Lower leg skin (tissue), 4 donors: Measurements from ENCODE around the gene CRISPLD2. TPM values are rescaled to one million over a fixed set of nuclear protein-coding genes. Genes with fewer than 3 reads are reported as not detected.

ENCODE experiments used
- DNase-seq, 2 donors: peaks; one replicate each; pipeline ENCODE4 v3.0.0-alpha.2; 2019; ENCODE audit warnings: low spot score in 2 of 2
- H3K4me3 ChIP-seq: fragments of 200-600 bp; sonication (generic); 2 replicates; pipeline ENCODE4 v1.5.1; 2017; ENCODE audit warnings: mild to moderate bottlenecking, low read depth; ENCODE audit not compliant: poor library complexity, severe bottlenecking
- POLR2A ChIP-seq, 2 donors: fragments of 450-650 bp; IDR thresholded peaks; one replicate each; pipeline ENCODE4 v1.6.1; 2016 to 2017; ENCODE audit warnings: antibody characterized with exemption in 2 of 2, mild to moderate bottlenecking in 1 of 2, moderate library complexity in 1 of 2
- WGBS, 2 donors: methylation state at CpG; one replicate each; pipeline ENCODE4 v1.1.5; 2018; 5-methylcytosine and 5-hydroxymethylcytosine counted together
- intact Hi-C: fragments of 100-400 bp; cut with DNase I; formaldehyde crosslinking; loops from one replicate; pipeline ENCODE4 v1.15.0; 2023; ENCODE audit warnings: low total_unique reads
- total RNA-seq, 4 donors: library from RNA; depleted of rRNA; stranded (reverse); fragments of >200 nt; gene quantifications; one replicate each; pipeline ENCODE4 v1.1.0, GENCODE V29; 2016
- TF ChIP-seq, protein P1 (sequence below), 3 donors: fragments of 450-650 bp; IDR thresholded peaks; one replicate each; pipeline ENCODE4 v1.5.1; 2016; ENCODE audit warnings: antibody characterized with exemption in 3 of 3, mild to moderate bottlenecking in 3 of 3, moderate library complexity in 2 of 3

Gene CRISPLD2
- total RNA-seq, 4 donors from 2014 or later = 48.0 to 105 (median 69.5) TPM

DNA sequence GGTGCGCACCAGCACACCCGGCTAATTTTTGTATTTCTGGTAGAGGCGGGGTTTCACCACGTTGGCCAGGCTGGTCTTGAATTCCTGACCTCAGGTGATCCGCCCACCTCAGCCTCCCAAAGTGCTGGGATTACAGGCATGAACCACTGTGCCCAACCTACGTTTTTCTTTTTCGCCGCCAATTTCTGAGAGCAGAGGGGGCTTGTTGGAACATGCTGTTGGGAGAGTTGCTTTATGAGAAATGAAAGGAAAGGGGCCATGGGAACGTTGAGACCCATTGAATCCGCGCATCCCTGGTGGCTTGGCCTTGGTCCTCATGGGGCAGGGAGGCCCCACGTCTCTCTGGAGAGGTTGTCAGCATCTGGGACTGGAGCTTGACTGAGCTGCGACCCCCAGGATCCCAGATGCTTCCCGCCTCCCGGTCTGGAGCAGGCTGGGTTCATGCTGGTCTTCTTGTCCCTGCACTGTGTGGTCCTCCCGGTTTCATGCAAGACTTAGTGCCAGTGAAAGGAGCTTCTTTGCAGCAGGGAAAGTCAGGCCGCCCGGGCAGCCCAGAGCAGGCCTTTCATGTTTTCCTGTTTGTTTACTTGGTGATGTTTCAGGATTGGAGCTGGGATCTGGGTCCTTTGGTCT is 22.8 kb downstream of the CRISPLD2 start:
- DNase-seq = no peak
- 49 to 54% methylated on average over 18 of the region's 18 CpGs for WGBS, 2 donors
- no peak for TF ChIP-seq POLR2A (IDR thresholded peaks at IDR 0.05)
- TF ChIP-seq, protein P1, sequence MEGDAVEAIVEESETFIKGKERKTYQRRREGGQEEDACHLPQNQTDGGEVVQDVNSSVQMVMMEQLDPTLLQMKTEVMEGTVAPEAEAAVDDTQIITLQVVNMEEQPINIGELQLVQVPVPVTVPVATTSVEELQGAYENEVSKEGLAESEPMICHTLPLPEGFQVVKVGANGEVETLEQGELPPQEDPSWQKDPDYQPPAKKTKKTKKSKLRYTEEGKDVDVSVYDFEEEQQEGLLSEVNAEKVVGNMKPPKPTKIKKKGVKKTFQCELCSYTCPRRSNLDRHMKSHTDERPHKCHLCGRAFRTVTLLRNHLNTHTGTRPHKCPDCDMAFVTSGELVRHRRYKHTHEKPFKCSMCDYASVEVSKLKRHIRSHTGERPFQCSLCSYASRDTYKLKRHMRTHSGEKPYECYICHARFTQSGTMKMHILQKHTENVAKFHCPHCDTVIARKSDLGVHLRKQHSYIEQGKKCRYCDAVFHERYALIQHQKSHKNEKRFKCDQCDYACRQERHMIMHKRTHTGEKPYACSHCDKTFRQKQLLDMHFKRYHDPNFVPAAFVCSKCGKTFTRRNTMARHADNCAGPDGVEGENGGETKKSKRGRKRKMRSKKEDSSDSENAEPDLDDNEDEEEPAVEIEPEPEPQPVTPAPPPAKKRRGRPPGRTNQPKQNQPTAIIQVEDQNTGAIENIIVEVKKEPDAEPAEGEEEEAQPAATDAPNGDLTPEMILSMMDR (IDR thresholded peaks at IDR 0.05) = no peak
- no peak overlapping the region for H3K4me3 ChIP-seq
- intact Hi-C loops = no loop called here

DNA sequence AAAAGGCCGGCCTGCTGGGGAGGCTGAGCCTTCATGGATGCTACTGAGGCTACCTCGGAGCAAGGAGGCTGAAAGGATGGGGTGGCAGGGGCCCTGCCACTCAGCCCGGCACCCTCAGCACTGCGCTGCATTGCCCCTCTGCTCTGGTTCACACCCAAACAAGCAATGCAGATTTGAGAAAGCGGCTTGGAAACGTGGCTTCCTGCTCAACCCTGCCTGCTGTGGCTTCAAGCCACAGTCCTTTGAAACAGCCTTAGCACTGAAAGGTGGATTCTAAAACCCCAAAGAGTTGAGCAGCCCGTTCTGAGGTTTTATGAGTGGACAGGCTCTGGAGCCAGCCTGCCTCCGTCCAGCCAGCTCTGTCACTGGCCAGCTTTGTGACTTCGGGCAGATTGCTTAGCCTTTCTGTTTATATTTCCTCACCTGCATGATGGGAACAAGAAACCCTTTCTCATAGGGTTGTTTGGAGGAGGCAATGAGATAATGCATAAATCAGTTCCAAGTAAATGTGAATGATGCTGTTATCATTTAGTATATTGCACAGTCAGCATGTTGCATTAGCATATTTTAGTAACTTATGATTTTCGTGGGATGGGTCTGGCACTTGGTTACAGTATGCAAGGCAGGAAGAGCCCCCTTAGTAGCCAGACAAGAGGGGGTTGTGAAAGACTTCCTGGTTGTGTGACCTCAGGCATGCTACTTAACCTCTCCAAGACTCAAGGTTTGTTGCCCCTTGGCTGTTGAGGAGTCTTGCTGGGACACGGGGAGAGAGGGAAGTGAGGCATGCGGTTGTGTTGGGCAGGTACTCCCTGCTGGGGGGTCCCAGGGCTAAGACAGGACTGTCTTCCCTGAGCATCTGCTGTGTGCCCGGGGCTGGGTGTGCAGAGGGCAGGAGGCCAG is 23.6 kb downstream of the CRISPLD2 start:
- intact Hi-C loops = no loop called here
- 45 to 62% methylated on average over 12 to 13 of the region's 13 CpGs for WGBS, 2 donors
- H3K4me3 ChIP-seq = no peak overlapping the region
- no peak for DNase-seq
- TF ChIP-seq POLR2A (IDR thresholded peaks at IDR 0.05) = no peak
- TF ChIP-seq, protein P1 (IDR thresholded peaks at IDR 0.05) = no peak

DNA sequence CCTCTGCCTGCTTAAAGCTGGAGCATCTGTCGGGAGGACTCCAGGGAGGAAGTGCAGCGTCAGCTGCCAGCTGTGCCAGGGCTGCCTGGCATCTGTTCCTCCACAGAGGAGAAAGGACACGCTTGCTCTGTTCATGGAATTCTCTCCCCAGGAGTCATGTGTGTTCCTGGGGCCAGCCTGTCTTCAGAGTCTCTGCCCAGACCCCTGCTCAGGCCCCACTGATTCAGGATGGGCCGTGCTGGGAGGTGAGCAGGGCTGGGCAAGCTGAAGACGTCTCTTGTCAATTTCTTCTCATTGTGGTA is 24.2 kb downstream of the CRISPLD2 start:
- H3K4me3 ChIP-seq = no peak overlapping the region
- no peak for DNase-seq
- 55 to 63% methylated on average over 5 of the region's 5 CpGs for WGBS, 2 donors
- TF ChIP-seq, protein P1 (IDR thresholded peaks at IDR 0.05) = no peak
- no peak for TF ChIP-seq POLR2A (IDR thresholded peaks at IDR 0.05)
- intact Hi-C loops = no loop called here

DNA sequence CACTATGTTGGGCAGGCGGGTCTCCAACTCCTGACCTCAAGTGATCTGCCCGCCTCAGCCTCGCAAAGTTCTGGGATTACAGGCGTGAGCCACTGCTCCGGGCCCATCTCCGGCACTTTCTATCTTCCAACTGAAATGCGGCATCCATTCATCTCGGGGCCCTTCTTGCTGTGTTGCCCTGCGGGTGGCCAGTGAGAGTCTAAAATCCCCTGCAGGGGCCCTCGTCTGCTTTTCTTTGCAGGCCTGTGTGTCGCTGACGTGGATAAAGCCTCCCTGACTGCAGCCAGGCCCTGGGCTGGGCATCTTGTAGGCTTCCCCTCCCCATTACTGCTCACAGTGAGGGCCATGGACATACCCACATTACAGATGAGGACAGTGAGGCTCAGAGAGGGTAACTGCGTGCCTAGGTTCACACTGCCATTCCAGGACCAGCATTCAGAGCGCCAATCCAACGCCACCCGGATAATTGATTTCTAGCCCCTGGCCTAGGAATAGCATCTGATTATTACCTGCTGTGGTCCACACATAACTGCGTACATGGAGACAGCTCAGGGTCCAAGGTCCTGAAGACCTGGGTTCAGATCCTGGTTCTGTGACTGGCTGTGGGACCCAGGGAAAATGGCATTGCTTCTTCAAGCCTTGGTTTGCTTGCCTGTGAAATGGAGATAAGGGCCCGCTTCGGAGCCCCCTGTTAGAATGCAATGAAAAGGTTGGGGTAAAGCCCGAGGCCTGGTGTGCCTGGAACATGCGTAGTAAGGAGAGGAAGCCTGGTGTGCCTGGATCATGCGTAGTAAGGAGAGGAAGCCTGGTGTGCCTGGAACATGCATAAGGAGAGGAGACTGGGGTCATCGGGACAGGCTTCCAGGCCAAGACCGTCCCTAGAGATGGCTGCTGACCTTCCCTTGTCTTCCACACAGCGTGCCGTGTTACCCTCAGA is 25.0 kb downstream of the CRISPLD2 start:
- TF ChIP-seq POLR2A (IDR thresholded peaks at IDR 0.05) = no peak
- TF ChIP-seq, protein P1 (IDR thresholded peaks at IDR 0.05) = no peak
- WGBS, 2 donors = 89 to 92% methylated on average over 21 to 26 of the region's 26 CpGs
- no peak overlapping the region for H3K4me3 ChIP-seq
- DNase-seq = no peak
- intact Hi-C loops = no loop called here

DNA sequence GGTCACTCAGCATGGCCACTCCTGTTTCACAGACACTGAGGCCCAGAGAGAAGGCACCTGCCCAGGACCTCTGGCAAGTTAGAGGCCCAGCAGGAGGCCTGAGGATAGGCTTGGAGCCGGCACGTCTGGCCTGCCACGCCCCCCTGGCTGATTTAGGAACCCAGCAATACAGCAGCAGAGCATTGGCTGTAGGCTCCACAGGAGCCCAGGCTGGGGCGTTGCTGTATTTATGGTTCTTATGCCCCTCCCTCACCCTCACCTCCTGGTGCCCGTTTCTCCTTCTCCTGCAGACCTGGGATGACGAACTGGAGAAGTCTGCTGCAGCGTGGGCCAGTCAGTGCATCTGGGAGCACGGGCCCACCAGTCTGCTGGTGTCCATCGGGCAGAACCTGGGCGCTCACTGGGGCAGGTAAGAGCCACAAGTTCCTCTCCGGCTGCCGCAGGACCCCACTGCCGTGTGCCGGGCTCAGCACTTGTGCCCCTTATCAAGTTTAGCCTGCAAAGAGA is 25.8 kb downstream of the CRISPLD2 start:
- WGBS, 2 donors = 80 to 93% methylated on average over 11 to 14 of the region's 14 CpGs
- no peak for DNase-seq
- no peak overlapping the region for H3K4me3 ChIP-seq
- intact Hi-C loops = no loop called here
- TF ChIP-seq POLR2A (IDR thresholded peaks at IDR 0.05) = no peak
- TF ChIP-seq, protein P1 (IDR thresholded peaks at IDR 0.05) = no peak
